Ectodermal cell (in vitro differentiated cells): ENCODE results near the gene LMLN.

Experiments
- H3K27ac ChIP-seq: 2 replicates; pipeline ENCODE4 v1.7.0; 2013; ENCODE audit warnings: mild to moderate bottlenecking, low read depth, low read length; ENCODE audit not compliant: insufficient read depth, poor library complexity, severe bottlenecking
- H3K27me3 ChIP-seq: 2 replicates; pipeline ENCODE4 v1.7.0; 2013; ENCODE audit warnings: mild to moderate bottlenecking, low read length; ENCODE audit not compliant: insufficient read depth, control insufficient read depth, poor library complexity, severe bottlenecking
- H3K36me3 ChIP-seq: one replicate; pipeline ENCODE4 v1.7.0; 2013; ENCODE audit warnings: low read length; ENCODE audit not compliant: control insufficient read depth, insufficient read depth
- H3K4me1 ChIP-seq: one replicate; pipeline ENCODE4 v1.7.0; 2013; ENCODE audit warnings: low read length; ENCODE audit not compliant: control insufficient read depth, insufficient read depth
- H3K4me3 ChIP-seq: 2 replicates; pipeline ENCODE4 v1.7.0; 2013; ENCODE audit warnings: low read depth, low read length, control low read depth; ENCODE audit not compliant: insufficient read depth
- H3K9me3 ChIP-seq: 2 replicates; pipeline ENCODE4 v1.7.0; 2013; ENCODE audit warnings: mild to moderate bottlenecking, low read length, moderate library complexity; ENCODE audit not compliant: control insufficient read depth
- WGBS, 2 experiments: methylation state at CpG; one replicate each; pipeline ENCODE4 v1.1.7; 2013; ENCODE audit warnings: missing lambda C conversion rate in 2 of 2; 5-methylcytosine and 5-hydroxymethylcytosine counted together

LMLN gene

GRCh38 chr3:198022604-198023003 lies 62.6 kb downstream of the LMLN start:
- 77 to 87% methylated on average over 3 of the region's 3 CpGs for WGBS, 2 experiments
- H3K27ac ChIP-seq = no peak overlapping the region

GRCh38 chr3:198025644-198026043 lies 65.6 kb downstream of the LMLN start:
- Histone ChIP-seq H3K36me3 (no peaks in the 10 kb centered on the region), H3K27me3 (no peaks in the 10 kb centered on the region), H3K27ac (no peak overlapping the region), H3K4me3 (no peak overlapping the region), H3K4me1 (no peaks in the 10 kb centered on the region), H3K9me3 (no peaks in the 10 kb centered on the region)
- 87 to 89% methylated on average over 8 of the region's 8 CpGs for WGBS, 2 experiments

More at GRCh38 chr3:198022604-198023003, 62.6 kb downstream of the LMLN start:
- Histone ChIP-seq H3K9me3 (no peaks in the 10 kb centered on the region), H3K4me1 (no peaks in the 10 kb centered on the region), H3K27me3 (no peaks in the 10 kb centered on the region), H3K36me3 (no peaks in the 10 kb centered on the region), H3K4me3 (no peak overlapping the region)

GRCh38 chr3:198026620-198027019 lies 66.6 kb downstream of the LMLN start:
- H3K9me3 ChIP-seq = no peaks in the 10 kb centered on the region
- no peaks in the 10 kb centered on the region for H3K27me3 ChIP-seq
- H3K4me1 ChIP-seq = no peaks in the 10 kb centered on the region
- no peak overlapping the region for H3K4me3 ChIP-seq
- H3K36me3 ChIP-seq = no peaks in the 10 kb centered on the region
- H3K27ac ChIP-seq = no peak overlapping the region
- 75 to 82% methylated on average over 5 of the region's 5 CpGs for WGBS, 2 experiments

- no peaks in the 10 kb centered on the region for H3K36me3 ChIP-seq
- no peak overlapping the region for H3K4me3 ChIP-seq
- H3K27me3 ChIP-seq = no peaks in the 10 kb centered on the region
- 86% methylated on average over 15 of the region's 17 CpGs for WGBS, 2 experiments
- H3K4me1 ChIP-seq = no peaks in the 10 kb centered on the region
- no peak overlapping the region for H3K27ac ChIP-seq
- H3K9me3 ChIP-seq = no peaks in the 10 kb centered on the region
Observed at GRCh38 chr3:198027045-198027798, 67.2 kb downstream of the LMLN start.

GRCh38 chr3:198027799-198028390 lies 67.9 kb downstream of the LMLN start:
- Histone ChIP-seq H3K36me3 (no peaks in the 10 kb centered on the region), H3K27me3 (no peaks in the 10 kb centered on the region), H3K9me3 (no peaks in the 10 kb centered on the region), H3K27ac (no peak overlapping the region), H3K4me3 (no peak overlapping the region), H3K4me1 (no peaks in the 10 kb centered on the region)
- 91 to 93% methylated on average over 13 of the region's 13 CpGs for WGBS, 2 experiments

GRCh38 chr3:198028718-198029117 lies 68.7 kb downstream of the LMLN start:
- Histone ChIP-seq H3K4me3 (no peak overlapping the region), H3K27ac (no peak overlapping the region), H3K36me3 (no peaks in the 10 kb centered on the region), H3K9me3 (no peaks in the 10 kb centered on the region), H3K27me3 (no peaks in the 10 kb centered on the region), H3K4me1 (no peaks in the 10 kb centered on the region)
- WGBS, 2 experiments = 86 to 89% methylated on average over 6 of the region's 6 CpGs

- no peaks in the 10 kb centered on the region for H3K36me3 ChIP-seq
- no peak overlapping the region for H3K27ac ChIP-seq
- no peak overlapping the region for H3K4me3 ChIP-seq
- no peaks in the 10 kb centered on the region for H3K9me3 ChIP-seq
- H3K27me3 ChIP-seq = no peaks in the 10 kb centered on the region
- H3K4me1 ChIP-seq = no peaks in the 10 kb centered on the region
- 87 to 90% methylated on average over 8 of the region's 8 CpGs for WGBS, 2 experiments
Observed at GRCh38 chr3:198030125-198030524, 70.1 kb downstream of the LMLN start.

GRCh38 chr3:198030726-198031125 lies 70.7 kb downstream of the LMLN start:
- no peak overlapping the region for H3K4me3 ChIP-seq
- no peaks in the 10 kb centered on the region for H3K36me3 ChIP-seq
- H3K27ac ChIP-seq = no peak overlapping the region
- H3K4me1 ChIP-seq = no peaks in the 10 kb centered on the region
- 76 to 78% methylated on average over 13 of the region's 13 CpGs for WGBS, 2 experiments
- H3K27me3 ChIP-seq = no peaks in the 10 kb centered on the region
- no peaks in the 10 kb centered on the region for H3K9me3 ChIP-seq

- Histone ChIP-seq H3K4me3 (no peak overlapping the region), H3K4me1 (no peaks in the 10 kb centered on the region), H3K27ac (no peak overlapping the region), H3K9me3 (no peaks in the 10 kb centered on the region), H3K27me3 (no peaks in the 10 kb centered on the region), H3K36me3 (no peaks in the 10 kb centered on the region)
- WGBS, 2 experiments = 72 to 77% methylated on average over 18 of the region's 18 CpGs
Observed at GRCh38 chr3:198032039-198032936, 72.3 kb downstream of the LMLN start.

GRCh38 chr3:198043119-198043518 lies 83.1 kb downstream of the LMLN start:
- Histone ChIP-seq H3K27me3 (no peaks in the 10 kb centered on the region), H3K4me3 (no peak overlapping the region), H3K4me1 (no peaks in the 10 kb centered on the region), H3K36me3 (peaks cover 3% of the 10 kb centered on the region), H3K9me3 (no peaks in the 10 kb centered on the region), H3K27ac (no peak overlapping the region)
- WGBS, 2 experiments = 90 to 91% methylated on average over 9 of the region's 9 CpGs
